Kidney (tissue), 14 donors: ENCODE data around the gene ZNF101. TPM values are rescaled to one million over a fixed set of nuclear protein-coding genes. Genes with fewer than 3 reads are reported as not detected.

ENCODE experiments used
- DNase-seq, 5 donors: peaks; one replicate each; pipeline ENCODE4 v3.0.0-alpha.2; 2013 to 2020
- FAIRE-seq: peaks from 2 replicates; lab custom pipeline; 2012; peaks lifted over from hg19 to GRCh38; lab: Jason Lieb, UNC
- H3K27ac ChIP-seq, 2 donors: one replicate each; pipeline ENCODE4 v1.7.0; 2013; ENCODE audit warnings: low read depth in 2 of 2, low read length in 2 of 2, inconsistent platforms in 1 of 2
- H3K27me3 ChIP-seq: one replicate; pipeline ENCODE4 v1.7.1; 2013; ENCODE audit warnings: low read length, inconsistent platforms; ENCODE audit not compliant: control insufficient read depth, insufficient read depth
- H3K36me3 ChIP-seq, 3 donors: one replicate each; pipeline versions ENCODE4 v1.7.0 to v1.7.1; 2013; ENCODE audit warnings: low read length in 3 of 3, control low read depth in 1 of 3, inconsistent platforms in 1 of 3; ENCODE audit not compliant: insufficient read depth in 3 of 3, control insufficient read depth in 2 of 3
- H3K4me1 ChIP-seq, 3 donors: one replicate each; pipeline versions ENCODE4 v1.7.0 to v1.7.1; 2013; ENCODE audit warnings: low read length in 3 of 3, inconsistent platforms in 1 of 3, low read depth in 1 of 3; ENCODE audit not compliant: control insufficient read depth in 2 of 3, insufficient read depth in 2 of 3
- H3K4me3 ChIP-seq, 3 donors: one replicate each; pipeline versions ENCODE4 v1.7.0 to v1.8.1; 2013; ENCODE audit warnings: low read length in 3 of 3, control low read depth in 1 of 3, inconsistent platforms in 1 of 3
- H3K9ac ChIP-seq, 3 donors: one replicate each; pipeline versions ENCODE4 v1.7.0 to v1.7.1; 2013; ENCODE audit warnings: low read length in 3 of 3, control low read depth in 1 of 3, inconsistent platforms in 1 of 3
- H3K9me3 ChIP-seq, 3 donors: one replicate each; pipeline versions ENCODE4 v1.7.0 to v1.7.1; 2013; ENCODE audit warnings: low read length in 3 of 3, control low read depth in 1 of 3, inconsistent platforms in 1 of 3; ENCODE audit not compliant: control insufficient read depth in 2 of 3, insufficient read depth in 1 of 3
- CTCF ChIP-seq: IDR thresholded peaks from 3 replicates; pipeline ENCODE4 v1.5.1; 2012; ENCODE audit warnings: mild to moderate bottlenecking, moderate library complexity, borderline replicate concordance; ENCODE audit not compliant: insufficient read depth; ENCODE audit errors: extremely low read depth
- intact Hi-C: fragments of 100-400 bp; cut with DNase I; formaldehyde crosslinking; loops from one replicate; pipeline ENCODE4 v1.11.1; 2022
- polyA plus RNA-seq: library from polyadenylated mRNA; stranded (reverse); fragments of 350-450 nt; fragmentation: Illumina TruSeq; extraction: RNeasy Lipid Tissue Mini Kit (QIAGEN cat#74804); gene quantifications from one replicate; pipeline ENCODE4 v1.2.3, GENCODE V29; 2014; ENCODE audit warnings: low read depth, low replicate concordance; ENCODE audit not compliant: insufficient read depth
- total RNA-seq: library from RNA; stranded (reverse); fragmentation: NEBNext Ultra II Directional; extraction: Animal tissue kit (Norgen Biotek cat#: 25700); gene quantifications from one replicate; pipeline ENCODE4 v1.2.1, GENCODE V29; 2021
- donor health status: control.
- donor health status: control.
- donor health status: control.
- donor health status: control.
- donor health status: control.
- donor health status: DM: yes; HTN: yes; CAD: no.
- donor health status: Normal renal cell carcinoma (clear cell type).

Gene ZNF101
- total and polyA plus RNA-seq, 2 donors from 2014 or later = 10.2 to 21.2 TPM

GRCh38 chr19:19710506-19710905 is 41.9 kb downstream of the ZNF101 start:
- intact Hi-C loops = no loop called here
- TF ChIP-seq CTCF = no peak
- Histone ChIP-seq H3K9me3 (peaks cover 35 to 95% (median 64%) of the 10 kb centered on the region in 3 donors), H3K4me1 (no peaks in the 10 kb centered on the region), H3K9ac (no peak overlapping the region), H3K27ac (no peak overlapping the region), H3K4me3 (peak overlapping the region in 2 of 3 donors; percentile 18 to 28), H3K27me3 (no peaks in the 10 kb centered on the region), H3K36me3 (peaks cover 22 to 36% (median 33%) of the 10 kb centered on the region in 3 donors)
- FAIRE-seq (no peak), DNase-seq (no peak)

GRCh38 chr19:19711306-19711933 is 42.8 kb downstream of the ZNF101 start:
- Histone ChIP-seq H3K9ac (no peak overlapping the region), H3K27me3 (no peaks in the 10 kb centered on the region), H3K4me3 (peak overlapping the region in 2 of 3 donors; percentile 18 to 28), H3K9me3 (peaks cover 35 to 94% (median 64%) of the 10 kb centered on the region in 3 donors), H3K4me1 (no peaks in the 10 kb centered on the region), H3K36me3 (peaks cover 22 to 36% (median 33%) of the 10 kb centered on the region in 3 donors), H3K27ac (no peak overlapping the region)
- no peak for TF ChIP-seq CTCF
- DNase-seq = no peak
- intact Hi-C loops = no loop called here
- no peak for FAIRE-seq

GRCh38 chr19:19711934-19712828 is 43.5 kb downstream of the ZNF101 start:
- no peaks in the 10 kb centered on the region for H3K4me1 ChIP-seq
- DNase-seq (no peak), FAIRE-seq (no peak)
- no peak overlapping the region for H3K27ac ChIP-seq
- intact Hi-C loops = no loop called here
- peaks cover 35 to 94% (median 71%) of the 10 kb centered on the region in 3 donors for H3K9me3 ChIP-seq
- no peak for TF ChIP-seq CTCF
- H3K9ac ChIP-seq = no peak overlapping the region
- H3K36me3 ChIP-seq = peaks cover 22 to 41% (median 35%) of the 10 kb centered on the region in 3 donors
- peak overlapping the region in 2 of 3 donors; percentile 12 to 28 for H3K4me3 ChIP-seq
- no peaks in the 10 kb centered on the region for H3K27me3 ChIP-seq
